ENCODE measurements around the gene STK11.

Gene STK11

DNA sequence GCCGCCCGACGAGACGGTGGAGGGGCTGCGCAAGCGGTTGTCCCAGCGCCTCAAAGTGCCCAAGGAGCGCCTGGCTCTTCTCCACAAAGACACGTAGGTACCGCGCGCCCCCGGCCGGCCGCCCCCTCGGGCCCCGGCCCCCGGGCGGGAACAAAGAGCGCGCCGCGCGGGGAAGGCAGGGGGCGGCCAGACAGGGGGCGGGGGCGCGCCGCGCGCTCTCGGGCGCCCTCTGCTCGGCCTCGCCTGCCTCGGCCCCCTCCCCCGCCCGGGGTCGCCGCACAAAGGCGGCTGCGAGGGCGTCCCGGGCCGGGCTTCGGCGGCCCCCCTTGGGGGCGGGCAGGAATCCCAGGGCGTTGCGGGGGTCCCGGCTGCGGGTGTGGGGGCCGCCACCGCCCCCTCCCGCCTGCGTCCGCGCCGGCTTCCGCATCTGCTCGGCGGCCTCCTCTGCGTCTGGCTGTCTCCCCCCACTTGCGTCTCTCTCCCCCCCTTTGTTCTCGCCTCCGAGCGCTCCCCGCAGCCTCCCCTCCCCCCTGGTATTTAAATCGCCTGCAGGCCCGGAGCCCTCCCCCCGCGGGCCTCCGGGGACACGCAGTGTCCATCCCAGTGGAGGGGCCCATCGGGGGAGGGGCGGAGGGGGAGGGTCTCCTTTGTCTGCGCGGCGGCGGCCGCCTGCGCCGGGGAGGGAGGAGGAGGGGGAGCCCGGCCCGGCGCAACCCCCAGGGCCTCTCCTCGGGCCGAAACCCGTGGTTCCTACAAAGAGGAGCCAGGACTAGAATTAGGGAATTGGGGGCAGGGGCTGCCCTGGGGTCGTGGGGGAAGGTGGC lies 45.1 kb downstream of the STK11 start:
- DNase-seq (ENCODE audit: low spot score): peak; percentile 60

DNA sequence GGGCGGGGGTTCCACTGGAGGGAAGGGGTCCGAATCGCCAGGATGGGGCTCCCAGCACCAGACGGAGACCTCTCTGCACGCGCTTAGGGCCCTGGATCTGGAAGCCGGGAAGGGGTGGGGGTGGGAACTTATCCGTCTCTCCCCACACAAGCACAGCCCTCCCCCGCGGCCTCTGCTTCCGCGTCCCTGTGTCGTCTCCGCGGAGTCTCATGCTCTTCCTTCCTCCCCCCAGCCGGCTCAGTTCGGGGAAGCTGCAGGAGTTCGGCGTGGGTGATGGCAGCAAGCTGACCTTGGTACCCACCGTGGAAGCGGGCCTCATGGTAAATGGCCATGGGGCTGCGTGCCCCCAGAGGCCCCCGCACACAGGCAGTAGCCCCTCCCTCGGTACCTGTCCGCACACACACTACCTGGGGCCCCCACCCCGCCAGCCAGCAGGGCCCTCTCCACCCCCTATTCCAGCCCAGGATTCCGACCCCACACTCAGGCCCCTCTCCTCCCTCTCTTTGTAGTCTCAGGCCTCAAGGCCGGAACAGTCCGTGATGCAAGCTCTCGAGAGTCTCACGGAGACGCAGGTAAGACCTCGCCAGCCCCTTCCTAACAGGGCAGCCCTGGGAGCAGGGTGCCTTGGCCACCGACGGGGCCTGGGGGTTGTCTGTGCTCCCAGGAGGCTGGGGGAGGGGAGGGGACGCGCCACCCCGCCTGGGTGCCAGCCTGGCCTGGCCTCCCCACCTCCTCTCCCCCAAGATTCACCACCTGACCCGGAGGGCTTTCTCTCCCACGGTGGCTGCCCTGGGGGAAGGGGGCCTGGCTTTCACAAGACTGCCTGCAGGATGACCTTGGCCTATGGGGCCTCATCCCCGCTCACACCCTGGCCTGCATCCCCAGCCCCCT lies 46.0 kb downstream of the STK11 start:
- peak; percentile 76 for DNase-seq (ENCODE audit: low spot score)

DNA sequence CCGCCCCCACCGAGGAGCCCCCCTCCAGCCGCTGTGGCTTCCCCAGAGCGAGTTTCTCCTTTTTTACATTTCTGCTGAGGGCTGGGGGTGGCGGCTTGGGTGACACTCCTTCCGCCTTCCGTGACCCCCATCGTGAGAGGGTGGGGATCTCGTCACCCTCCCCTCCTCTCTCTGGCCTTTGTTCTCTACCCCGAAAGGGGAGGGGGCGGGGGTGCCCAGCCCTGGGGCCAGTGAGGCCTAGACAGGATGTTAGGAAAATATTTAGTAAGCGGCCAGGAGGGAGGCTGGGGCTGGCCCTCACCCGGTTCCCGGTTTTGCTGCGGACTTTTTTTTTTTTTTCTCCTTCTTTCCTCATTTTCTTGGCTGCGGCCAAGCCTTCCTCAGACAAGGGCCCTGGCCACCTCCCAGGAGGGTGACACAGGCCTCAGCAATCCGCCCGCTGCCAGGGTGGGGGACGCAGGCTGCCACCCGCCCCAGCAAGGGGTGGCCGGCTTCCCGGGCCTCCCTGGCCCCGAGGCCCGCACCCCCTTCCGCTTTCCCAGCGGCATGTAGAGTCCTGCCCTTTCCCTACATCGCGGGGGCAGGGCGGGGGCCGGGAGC lies 46.7 kb downstream of the STK11 start:
- DNase-seq (ENCODE audit: low spot score): peak; percentile 94

DNA sequence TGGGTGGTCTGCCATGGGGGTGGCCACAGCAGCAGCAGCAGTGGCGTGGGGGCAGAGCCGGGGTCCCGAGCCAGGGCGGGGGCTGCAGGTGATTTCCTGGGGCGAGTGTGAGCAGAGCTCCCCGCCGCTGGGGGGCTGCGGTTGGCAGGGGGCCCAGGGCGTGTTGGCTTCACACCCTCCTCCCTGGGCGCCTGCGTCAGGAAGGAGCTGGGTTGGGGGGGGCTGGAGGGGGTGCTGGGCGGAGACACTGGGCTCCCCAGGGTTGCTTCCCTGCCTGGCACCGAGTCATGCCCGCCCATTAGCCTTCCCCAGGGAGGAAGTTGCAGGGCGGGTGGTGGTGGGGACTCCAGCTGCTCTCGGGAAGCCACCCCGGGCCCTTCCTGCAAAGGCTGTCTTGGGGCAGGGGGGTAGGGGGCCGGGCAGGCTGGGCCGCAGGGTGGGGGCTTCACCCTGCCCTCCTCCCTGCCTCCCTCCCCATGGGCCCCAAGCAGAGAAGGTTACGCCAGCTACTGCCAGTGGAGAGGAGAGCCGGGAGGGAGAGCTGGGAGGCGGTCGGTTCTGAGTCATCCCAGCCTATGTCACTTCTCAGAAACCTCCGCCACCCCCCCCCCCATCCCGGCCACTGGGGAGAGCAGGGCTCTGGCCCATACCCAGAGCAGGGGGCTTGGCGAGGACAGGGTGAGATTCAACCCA lies 47.4 kb downstream of the STK11 start:
- DNase-seq (ENCODE audit: low spot score): peak; percentile 97

DNA sequence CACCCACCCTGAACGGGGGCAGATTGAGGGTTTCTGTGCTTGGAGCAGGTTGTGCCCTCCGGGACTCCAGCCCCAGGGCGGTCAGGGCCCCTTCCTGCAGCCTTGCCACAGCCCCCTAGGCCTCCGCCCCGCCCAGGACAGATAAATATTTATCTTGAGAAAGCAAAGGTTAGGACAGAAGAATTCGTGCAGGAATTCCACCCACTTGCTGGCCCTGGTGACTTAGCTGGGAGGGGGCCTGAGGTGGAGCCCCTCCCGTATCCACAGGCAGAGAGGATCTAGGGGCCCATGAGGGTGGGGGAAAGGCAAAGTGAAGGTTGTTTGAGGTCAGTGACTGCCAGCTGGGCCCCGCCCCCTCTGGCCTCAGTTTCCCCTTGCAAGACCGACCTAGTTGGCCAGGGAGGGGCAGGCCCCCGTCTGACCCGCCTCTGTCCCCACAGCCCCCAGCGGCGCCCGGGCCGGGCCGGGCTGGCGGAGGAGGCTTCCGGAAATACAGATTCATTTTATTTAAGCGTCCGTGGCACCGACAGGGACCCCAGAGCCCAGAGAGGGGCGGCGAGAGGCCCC lies 48.0 kb downstream of the STK11 start:
- no peak for DNase-seq (ENCODE audit: low spot score)

DNA sequence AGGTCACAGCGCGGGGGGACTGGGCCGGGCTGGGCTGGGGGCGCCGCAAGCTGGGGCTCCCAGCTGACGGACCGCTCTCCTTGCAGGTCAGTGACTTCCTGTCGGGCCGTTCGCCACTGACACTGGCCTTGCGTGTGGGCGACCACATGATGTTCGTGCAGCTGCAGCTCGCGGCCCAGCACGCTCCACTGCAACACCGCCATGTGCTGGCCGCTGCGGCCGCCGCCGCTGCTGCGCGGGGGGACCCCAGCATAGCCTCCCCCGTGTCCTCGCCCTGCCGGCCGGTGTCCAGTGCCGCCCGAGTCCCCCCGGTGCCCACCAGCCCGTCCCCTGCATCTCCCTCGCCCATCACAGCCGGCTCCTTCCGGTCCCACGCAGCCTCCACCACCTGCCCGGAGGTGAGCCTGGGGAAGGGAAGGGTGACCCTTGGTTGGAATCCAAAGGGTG lies 48.5 kb downstream of the STK11 start:
- DNase-seq (ENCODE audit: low spot score): no peak

DNA sequence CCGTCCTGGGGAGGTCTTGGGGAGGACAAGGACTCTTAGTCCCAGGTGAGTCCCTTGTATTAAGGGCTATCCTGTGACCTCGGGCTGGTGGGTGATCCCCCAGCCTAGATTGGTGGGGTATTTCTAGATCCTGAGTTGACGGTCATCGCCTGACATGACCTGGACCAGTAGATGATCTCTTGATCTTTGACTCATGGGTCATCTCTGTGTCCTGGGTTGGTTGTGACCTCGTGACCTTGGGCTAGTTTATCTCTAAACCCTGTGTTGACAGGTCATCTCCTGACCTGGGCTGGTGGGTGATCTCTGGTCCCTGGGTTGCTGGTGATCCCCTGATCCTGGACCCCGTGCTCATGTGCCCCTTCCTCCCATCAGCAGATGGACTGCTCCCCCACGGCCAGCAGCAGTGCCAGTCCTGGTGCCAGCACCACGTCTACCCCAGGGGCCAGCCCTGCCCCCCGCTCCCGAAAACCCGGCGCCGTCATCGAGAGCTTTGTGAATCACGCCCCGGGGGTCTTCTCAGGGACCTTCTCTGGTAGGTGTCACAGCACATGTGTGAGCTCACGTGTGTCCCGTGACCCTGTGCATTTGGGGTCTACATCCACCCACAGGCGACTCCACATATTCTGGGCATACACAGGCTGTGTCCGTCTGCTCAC lies 49.1 kb downstream of the STK11 start:
- DNase-seq (ENCODE audit: low spot score): no peak

DNA sequence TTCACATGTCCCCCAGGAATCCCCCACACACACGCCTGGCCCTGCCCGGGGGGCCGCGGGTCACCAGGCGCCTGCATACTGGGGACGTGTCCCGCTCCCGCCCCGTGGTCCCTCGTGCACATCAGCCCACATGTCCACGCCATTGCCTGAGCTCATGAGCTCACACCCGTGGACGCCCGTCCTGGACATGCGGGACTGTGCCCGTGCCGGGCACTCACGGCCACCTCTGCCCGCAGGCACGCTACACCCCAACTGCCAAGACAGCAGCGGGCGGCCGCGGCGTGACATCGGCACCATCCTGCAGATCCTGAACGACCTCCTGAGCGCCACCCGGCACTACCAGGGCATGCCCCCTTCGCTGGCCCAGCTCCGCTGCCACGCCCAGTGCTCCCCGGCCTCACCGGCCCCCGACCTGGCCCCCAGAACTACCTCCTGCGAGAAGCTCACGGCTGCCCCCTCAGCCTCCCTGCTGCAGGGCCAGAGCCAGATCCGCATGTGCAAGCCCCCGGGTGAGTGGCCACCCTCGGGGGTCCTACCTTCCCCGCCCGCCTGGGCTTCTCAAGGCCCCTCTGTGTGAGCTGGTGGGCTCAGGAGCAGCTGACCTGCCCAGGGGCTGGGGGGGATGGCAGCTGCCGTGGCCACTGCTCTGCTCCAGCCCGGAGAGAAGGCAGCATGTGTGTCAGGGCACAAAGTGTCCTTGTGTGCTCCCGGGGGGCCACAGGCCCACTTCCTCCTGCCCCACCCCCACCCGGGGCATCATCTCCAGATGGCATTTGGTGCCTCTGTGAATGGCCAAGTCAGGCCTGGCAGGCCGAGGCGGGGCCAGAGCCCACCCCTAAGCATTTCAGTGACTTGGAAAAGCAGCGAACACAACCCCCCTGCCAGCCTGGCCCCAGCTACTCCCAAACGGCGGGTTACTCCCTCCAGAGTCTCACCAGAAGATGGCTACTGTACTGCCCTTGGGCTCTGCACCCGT lies 49.9 kb downstream of the STK11 start:
- no peak for DNase-seq (ENCODE audit: low spot score)

DNA sequence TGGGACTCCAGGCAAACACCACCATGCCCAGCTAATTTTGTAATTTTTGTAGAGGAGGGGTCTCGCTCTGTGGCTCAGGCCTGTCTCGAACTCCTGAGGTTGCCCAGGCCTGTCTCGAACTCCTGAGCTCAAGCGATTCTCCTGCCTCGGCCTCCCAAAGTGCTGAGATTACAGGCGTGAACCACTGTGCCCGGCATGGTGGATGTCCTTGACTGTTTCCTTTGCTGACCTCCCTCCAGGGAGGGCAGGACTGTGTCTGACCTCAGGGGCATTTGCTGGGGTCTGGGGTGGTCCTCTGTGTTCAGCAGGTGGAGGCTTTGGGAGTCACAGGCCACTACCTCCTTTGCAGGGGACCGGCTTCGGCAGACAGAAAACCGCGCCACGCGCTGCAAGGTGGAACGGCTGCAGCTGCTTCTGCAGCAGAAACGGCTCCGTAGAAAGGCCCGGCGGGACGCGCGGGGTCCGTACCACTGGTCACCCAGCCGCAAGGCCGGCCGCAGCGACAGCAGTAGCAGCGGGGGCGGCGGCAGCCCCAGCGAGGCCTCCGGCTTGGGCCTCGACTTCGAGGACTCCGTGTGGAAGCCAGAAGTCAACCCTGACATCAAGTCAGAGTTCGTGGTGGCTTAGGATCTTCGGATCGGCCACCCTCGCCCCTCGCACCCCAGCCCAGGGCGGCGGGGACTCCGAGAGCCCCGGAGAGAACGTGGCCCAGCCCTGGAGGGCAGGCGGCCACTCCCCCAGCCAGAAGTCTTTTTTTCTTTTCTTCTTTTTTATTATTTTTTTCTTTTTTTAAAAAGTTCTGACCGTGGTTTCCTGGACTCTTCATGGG lies 51.3 kb downstream of the STK11 start:
- no peak for DNase-seq (ENCODE audit: low spot score)

DNA sequence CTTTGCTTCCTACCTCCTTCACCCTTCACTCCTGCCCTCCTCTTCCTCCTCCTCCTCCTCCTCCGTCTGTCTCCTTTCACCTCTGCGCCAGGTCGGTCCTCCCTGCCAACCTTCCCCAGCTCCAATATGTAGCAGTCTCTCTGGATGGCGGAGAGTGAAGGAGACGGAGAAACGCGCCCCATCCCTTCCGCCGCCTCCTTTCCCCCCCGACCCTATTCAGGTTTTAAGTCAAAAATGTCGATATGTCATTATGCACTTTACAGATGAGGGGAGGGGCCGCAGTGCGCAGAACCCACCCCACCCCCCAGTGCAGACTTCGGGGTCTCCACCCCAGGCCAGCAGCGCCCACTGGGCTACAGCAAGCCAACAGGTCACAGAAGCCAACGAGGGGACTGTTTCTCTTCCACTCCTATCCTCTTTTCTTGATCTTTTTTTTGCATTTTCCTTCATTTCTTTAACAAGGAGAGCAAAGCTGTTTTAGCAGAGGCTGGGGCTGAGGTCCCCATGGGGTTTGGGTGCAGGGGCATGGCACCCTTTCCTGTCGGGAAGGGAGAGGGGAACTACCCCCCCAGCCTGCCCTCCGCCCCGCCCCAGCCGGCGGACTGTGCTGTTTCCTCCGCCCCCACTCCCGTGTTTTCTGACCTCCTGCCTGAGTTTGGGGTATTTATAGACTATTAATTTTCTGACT lies 52.0 kb downstream of the STK11 start:
- no peak for DNase-seq (ENCODE audit: low spot score)

DNA sequence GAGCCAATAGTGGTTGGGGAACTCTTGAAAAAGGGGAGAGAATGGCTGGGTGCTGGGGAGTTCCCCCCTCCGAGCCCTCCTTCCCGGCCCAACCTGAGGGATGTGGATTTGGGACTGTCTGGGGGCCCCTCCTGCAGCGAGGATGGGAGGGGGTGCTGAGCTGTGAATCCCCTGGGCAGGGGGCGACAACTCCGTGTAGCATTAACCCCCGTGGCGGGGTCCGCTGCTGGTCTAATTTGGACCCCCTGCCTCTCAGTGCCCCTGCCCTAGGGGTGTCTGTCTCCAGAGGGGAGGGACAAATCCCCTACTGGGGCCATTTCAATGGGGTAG lies 52.5 kb downstream of the STK11 start:
- no peak for DNase-seq (ENCODE audit: low spot score)

DNA sequence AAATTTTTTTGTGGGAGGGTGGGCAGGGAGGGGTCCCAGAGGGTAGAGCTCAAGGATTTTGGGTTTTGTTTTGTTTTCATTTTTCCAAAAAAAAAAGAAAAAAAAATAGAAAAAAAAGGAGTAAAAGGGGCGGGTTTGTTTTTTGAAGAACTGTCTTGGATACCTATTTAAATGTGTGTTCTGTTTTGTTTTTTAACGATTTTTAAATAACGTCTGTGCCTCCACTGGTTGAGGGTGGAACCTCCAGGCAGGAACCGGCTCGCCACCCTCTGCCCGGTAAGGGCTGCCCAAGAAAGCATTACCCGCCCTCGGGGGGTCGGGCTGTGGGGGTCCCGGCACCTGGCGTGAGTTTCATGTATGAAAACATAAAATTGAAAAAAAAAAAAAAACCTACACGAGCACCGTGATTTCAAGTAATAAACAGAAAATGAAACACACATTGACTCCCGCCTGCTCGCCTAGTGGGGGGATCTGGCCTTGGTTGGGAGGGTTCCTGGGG lies 53.2 kb downstream of the STK11 start:
- DNase-seq (ENCODE audit: low spot score): no peak

DNA sequence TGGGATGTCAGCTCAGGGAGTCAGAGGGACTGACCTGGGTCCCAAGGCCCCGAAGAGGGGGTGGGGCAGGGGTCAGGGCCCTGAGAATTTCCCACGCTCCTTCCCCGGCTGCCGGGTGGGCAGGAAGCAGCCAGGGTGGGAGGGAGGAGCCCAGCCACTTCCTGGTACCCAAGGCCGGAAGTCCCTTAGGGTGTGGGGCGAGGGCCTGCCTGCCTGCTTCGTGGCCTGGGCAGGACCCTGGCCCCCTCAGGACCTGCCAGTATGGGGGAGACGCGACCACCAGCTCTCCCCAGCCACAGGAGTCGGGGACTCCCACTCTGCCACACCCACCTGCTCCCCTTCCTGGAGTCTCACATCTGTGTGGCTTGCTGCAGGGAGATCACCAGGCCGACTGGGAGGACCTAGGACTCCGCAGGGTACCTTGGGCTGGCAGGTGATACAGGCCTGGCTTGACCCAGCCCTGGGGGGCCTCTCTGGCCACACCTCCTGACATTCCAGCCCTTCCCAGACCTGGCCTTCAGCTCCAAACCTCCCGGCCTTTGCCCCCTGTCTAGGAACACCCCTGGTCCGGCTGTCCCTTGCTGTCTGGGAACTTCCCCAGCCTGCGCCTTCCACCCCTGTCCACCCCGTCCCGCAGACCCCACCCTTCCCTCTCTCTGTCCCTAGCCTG lies 53.8 kb downstream of the STK11 start:
- DNase-seq (ENCODE audit: low spot score): peak; percentile 85

DNA sequence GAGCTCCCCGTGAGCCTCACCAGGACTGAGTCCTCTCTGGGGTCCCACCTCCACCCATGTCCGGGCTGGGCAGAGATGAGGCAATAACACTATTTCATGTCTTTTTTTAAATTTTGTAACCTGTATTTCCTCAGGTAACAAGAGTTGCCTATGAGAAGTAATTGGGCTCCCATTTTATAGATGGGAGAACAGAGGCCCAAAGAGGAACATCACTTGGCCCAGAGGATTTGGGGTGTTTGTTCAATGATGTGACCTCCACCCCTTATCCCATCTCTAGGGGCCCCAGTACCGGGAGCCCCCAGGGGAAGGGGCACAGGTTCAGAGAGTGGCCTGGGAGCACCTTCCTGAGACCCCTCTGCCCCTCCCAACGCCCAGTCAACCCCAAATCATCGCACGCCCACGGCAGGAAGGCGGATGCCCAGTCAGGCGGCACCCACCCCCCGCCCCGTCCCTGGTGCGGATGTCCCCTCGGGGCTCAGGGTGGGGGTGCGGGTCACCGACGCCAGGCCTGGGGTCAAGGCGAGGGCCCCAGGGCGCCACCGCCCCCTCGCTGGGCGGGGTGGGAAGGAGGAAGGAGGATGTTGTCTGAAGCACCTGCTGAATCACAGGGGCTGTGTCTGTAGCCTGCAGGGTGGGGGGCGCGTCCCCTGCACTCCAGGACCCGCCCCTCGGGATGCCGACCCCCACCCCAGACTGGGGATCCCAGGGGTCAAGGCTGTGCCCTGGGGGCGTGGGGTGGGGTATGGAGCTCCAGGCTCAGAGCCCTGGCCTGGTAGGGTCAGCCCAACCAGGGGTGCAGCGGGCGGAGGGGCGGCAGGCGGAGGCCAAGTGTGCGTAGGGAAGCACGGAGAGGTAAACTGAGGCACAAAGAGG lies 54.5 kb downstream of the STK11 start:
- peak; percentile 67 for DNase-seq (ENCODE audit: low spot score)

DNA sequence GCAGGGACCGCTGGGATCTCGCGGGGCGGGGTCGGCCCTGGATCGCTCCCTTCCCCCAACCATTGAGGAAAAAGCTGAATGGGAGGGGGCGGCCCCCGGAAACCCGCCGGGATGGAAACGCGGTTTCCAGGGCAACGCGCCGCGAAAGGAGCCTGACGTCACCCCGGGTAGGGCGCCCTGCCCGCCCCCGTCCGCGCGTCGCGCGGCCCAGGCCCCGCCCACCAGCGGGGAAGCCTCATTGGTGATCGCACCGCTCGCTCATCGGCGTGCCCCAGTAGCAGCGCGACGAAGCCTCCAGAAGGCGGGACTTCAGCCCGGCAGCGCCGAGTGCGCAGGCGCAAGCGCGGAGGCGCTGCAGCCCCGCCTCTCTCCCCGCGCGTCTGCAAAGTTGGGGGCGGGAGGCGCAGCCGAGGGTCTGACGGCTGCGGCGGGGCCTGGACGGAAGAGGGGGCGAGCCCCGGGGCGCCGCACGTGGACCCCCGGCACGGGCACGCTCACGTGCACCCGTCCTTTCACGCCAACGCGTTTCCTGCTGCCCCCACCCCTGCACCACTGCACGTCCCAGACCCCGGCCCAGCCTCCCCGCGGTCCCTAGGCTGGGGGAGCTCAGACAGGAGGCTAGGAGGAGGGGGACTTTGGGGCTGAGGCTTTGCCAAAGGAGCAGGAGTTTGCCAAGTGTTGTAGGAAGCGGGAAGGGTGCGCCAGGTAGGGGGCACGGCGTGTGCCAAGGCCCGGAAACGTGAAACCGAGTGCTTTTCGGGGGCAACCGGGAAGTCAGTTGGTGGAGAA lies 55.4 kb downstream of the STK11 start:
- DNase-seq (ENCODE audit: low spot score): peak; percentile 97

DNA sequence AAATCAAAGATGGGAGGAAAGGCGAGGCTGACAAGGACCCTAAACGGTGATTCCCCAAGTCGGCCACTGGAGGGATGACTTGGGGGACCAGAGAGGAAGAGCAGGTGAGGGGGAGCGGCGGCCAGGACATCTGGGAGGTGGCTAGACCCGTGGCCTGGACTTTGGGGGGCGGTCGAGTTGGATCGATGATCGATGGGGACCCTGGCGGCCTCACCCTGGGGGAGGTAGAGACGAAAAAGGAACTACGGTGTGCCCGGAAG lies 55.9 kb downstream of the STK11 start:
- peak; percentile 45 for DNase-seq (ENCODE audit: low spot score)

Measured in kidney tubule cell (primary cell).